DOHH2 (cell line): ENCODE measurements around the gene ZFR.
A peak's percentile ranks its signal among the peaks of the same experiment; 100 is the strongest.

ENCODE experiments used
- H3F3A ChIP-seq: fragments of 200-600 bp; sonication (generic), shearing (Covaris generic); 2 replicates; pipeline ENCODE4 v1.6.0; 2016; ENCODE audit warnings: antibody characterized with exemption, mild to moderate bottlenecking; ENCODE audit not compliant: control insufficient read depth, insufficient read depth
- H3K27ac ChIP-seq: fragments of 200-600 bp; sonication (generic); 2 replicates; pipeline ENCODE4 v1.5.1; 2014; ENCODE audit warnings: low read depth, mild to moderate bottlenecking, low read length, moderate library complexity
- H3K27me3 ChIP-seq: fragments of 200-600 bp; sonication (generic); 2 replicates; pipeline ENCODE4 v1.6.1; 2014; ENCODE audit warnings: mild to moderate bottlenecking, low read length, mixed read lengths; ENCODE audit not compliant: control insufficient read depth
- H3K36me3 ChIP-seq: fragments of 200-600 bp; sonication (generic); 2 replicates; pipeline ENCODE4 v1.6.1; 2014; ENCODE audit warnings: mild to moderate bottlenecking, low read length, moderate library complexity, mixed read lengths; ENCODE audit not compliant: control insufficient read depth
- H3K4me1 ChIP-seq: fragments of 200-600 bp; sonication (generic); 2 replicates; pipeline ENCODE4 v1.6.1; 2014; ENCODE audit warnings: mild to moderate bottlenecking, low read length, mixed read lengths; ENCODE audit not compliant: control insufficient read depth
- H3K4me2 ChIP-seq: fragments of 200-600 bp; sonication (generic); 2 replicates; pipeline ENCODE4 v1.6.0; 2014; ENCODE audit warnings: mild to moderate bottlenecking, low read length, moderate library complexity
- H3K4me3 ChIP-seq: fragments of 200-600 bp; sonication (generic); 2 replicates; pipeline ENCODE4 v1.5.1; 2014; ENCODE audit warnings: mild to moderate bottlenecking, low read length, mixed read lengths
- H3K79me2 ChIP-seq: fragments of 200-600 bp; sonication (generic); 2 replicates; pipeline ENCODE4 v1.6.1; 2014; ENCODE audit warnings: mild to moderate bottlenecking, low read length, mixed read lengths; ENCODE audit not compliant: control insufficient read depth
- H3K9me2 ChIP-seq: fragments of 200-600 bp; sonication (generic); replicated peaks from 2 replicates; pipeline ENCODE4 v1.6.1; 2014; ENCODE audit warnings: mild to moderate bottlenecking, low read length, mixed read lengths; ENCODE audit not compliant: control insufficient read depth
- H3K9me3 ChIP-seq: fragments of 200-600 bp; sonication (generic); 2 replicates; pipeline ENCODE4 v1.6.1; 2014; ENCODE audit warnings: antibody characterized with exemption, low read length, mixed read lengths; ENCODE audit not compliant: control insufficient read depth, insufficient read depth
- H4K20me1 ChIP-seq: fragments of 200-600 bp; sonication (generic); 2 replicates; pipeline ENCODE4 v1.6.0; 2014; ENCODE audit warnings: low read depth, mild to moderate bottlenecking, antibody characterized with exemption, low read length, moderate library complexity; ENCODE audit not compliant: control insufficient read depth, insufficient read depth
- EZH2phosphoT487 ChIP-seq: fragments of 200-600 bp; sonication (generic); IDR thresholded peaks from 2 replicates; pipeline ENCODE4 v1.6.1; 2017; ENCODE audit warnings: borderline replicate concordance, mild to moderate bottlenecking, antibody characterized with exemption, low read length, moderate library complexity, mixed read lengths
- TF ChIP-seq, protein P1 (sequence below): fragments of 200-600 bp; sonication (generic); IDR thresholded peaks from one replicate; pipeline ENCODE4 v1.5.1; 2014; ENCODE audit warnings: antibody characterized with exemption, mild to moderate bottlenecking, low read depth, low read length; ENCODE audit not compliant: poor library complexity, severe bottlenecking

Gene ZFR

DNA sequence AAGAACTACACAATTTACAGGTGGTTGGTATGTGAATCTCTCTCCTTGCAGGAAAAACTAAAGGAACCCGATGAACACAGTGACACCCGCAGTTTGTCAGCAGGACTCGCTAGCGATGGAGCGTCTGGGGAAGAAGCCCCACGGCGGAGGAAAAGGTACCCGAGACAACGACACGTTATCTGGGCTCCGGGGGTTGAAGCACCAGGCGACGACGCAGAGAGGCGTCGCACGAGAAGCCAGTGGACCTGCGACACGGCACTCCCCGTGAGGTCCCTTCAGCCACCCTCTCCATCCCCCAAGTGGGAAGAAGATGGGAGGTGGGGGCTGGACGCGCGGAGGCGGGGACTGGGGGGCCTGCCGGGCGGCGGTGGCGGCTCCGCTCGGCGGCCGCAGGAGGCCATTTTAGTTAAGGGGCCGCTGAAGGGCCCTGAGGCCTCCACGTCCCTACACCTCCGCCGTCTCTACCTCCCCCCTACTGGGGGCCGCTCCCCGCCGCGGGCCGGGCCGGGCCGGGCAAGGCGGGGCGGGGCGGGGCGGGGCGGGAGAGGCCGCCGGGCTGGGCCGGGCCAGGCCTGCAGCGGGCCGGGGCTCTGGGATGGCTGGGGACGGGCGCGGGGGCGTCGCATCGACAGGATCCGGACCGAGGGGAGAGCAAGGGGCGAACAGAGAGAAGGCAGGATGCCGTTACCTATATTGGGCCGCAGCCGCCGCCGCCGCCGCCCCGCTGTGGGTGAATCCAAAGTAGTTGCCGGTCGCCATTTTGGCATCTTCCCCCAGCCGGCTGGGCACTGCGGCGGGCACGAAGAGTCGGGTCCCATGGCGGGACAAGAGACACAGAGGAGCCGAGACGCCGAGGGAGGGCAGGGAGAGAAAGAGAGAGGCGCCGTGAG lies 754 bp downstream of the ZFR start:
- Histone ChIP-seq H3K27ac (peak overlapping the region; percentile 47), H4K20me1 (peaks cover 11% of the 10 kb centered on the region), H3K79me2 (peaks cover 56% of the 10 kb centered on the region)

DNA sequence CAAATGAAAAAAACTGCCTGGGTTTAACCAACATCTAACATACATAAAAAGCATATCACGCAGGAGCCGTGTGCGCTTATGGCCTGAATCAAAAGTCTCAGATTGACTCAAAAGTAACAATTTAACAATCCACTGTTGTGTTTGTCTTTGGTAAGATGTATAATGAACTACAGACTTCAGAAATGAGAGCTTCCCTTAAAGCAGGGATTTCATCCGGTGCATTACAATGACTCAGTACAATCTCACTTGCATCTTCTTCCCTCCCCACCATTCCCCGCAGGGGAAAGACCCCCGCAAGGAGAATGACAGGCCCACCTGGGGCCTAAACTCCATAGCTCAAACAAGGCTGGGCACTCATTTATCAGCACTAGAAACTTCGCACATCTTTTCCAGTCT lies 1.4 kb downstream of the ZFR start:
- H3F3A ChIP-seq: no peaks in the 10 kb centered on the region; the same call in 1 of the 2 replicates
- H3K4me2 ChIP-seq: peak overlapping the region; percentile 90
- H3K4me3 ChIP-seq: peak overlapping the region; percentile 86
- H3K27me3 ChIP-seq: peaks cover 3% of the 10 kb centered on the region; the same call in 1 of the 2 replicates
- peaks cover 32% of the 10 kb centered on the region for H3K4me1 ChIP-seq
- TF ChIP-seq, protein P1, sequence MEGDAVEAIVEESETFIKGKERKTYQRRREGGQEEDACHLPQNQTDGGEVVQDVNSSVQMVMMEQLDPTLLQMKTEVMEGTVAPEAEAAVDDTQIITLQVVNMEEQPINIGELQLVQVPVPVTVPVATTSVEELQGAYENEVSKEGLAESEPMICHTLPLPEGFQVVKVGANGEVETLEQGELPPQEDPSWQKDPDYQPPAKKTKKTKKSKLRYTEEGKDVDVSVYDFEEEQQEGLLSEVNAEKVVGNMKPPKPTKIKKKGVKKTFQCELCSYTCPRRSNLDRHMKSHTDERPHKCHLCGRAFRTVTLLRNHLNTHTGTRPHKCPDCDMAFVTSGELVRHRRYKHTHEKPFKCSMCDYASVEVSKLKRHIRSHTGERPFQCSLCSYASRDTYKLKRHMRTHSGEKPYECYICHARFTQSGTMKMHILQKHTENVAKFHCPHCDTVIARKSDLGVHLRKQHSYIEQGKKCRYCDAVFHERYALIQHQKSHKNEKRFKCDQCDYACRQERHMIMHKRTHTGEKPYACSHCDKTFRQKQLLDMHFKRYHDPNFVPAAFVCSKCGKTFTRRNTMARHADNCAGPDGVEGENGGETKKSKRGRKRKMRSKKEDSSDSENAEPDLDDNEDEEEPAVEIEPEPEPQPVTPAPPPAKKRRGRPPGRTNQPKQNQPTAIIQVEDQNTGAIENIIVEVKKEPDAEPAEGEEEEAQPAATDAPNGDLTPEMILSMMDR: no peak
- TF ChIP-seq EZH2phosphoT487: no peak
- peaks cover 38% of the 10 kb centered on the region for H3K36me3 ChIP-seq
- peaks cover 11% of the 10 kb centered on the region for H4K20me1 ChIP-seq
- no peaks in the 10 kb centered on the region for H3K9me2 ChIP-seq
- peaks cover 63% of the 10 kb centered on the region for H3K79me2 ChIP-seq
- H3K9me3 ChIP-seq: no peaks in the 10 kb centered on the region
- 0 out of 2 replicates have a peak overlapping the region, but pooled peaks have one; percentile 7 for H3K27ac ChIP-seq

More for the DNA sequence above, 754 bp downstream of the ZFR start:
- no peaks in the 10 kb centered on the region for H3K9me3 ChIP-seq
- peak overlapping the region; percentile 90 for H3K4me2 ChIP-seq
- peaks cover 37% of the 10 kb centered on the region for H3K36me3 ChIP-seq
- TF ChIP-seq EZH2phosphoT487: no peak
- TF ChIP-seq, protein P1: no peak
- peaks cover 3% of the 10 kb centered on the region; the same call in 1 of the 2 replicates for H3K27me3 ChIP-seq
- no peaks in the 10 kb centered on the region for H3K9me2 ChIP-seq
- H3K4me1 ChIP-seq: peaks cover 32% of the 10 kb centered on the region
- H3K4me3 ChIP-seq: peak overlapping the region; percentile 86
- no peaks in the 10 kb centered on the region; the same call in 1 of the 2 replicates for H3F3A ChIP-seq

DNA sequence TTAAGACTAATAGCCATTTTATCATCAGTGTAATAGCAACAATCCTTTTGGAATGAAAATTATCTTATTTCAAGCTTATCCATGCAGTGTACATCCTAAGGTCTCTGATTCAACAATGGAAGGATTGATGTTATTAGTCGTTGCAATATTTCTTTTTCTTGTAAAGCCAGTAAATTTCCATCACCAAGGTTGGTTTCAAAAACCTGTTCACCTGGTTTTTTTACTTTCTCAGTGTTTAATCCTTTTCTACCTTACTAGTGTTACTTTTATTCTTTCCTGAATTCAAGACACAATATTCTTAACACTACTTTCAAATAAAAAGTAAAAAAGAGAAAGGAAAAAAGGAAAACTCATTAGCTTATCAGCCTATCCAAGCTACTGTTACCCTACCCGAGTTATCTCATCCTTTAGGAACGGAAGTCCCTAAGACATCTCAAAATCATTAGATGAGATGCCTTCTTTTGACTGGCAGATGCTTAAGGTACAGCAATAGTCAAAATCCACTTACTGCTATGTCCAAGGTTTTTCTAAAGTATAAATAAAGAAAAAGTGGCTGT lies 5.4 kb downstream of the ZFR start:
- Histone ChIP-seq H3K9me3 (no peaks in the 10 kb centered on the region), H3K36me3 (peaks cover 44% of the 10 kb centered on the region), H3F3A (no peaks in the 10 kb centered on the region; the same call in 1 of the 2 replicates), H3K27ac (no peak overlapping the region), H3K9me2 (no peaks in the 10 kb centered on the region), H3K4me1 (peaks cover 15% of the 10 kb centered on the region), H3K27me3 (no peaks in the 10 kb centered on the region), H3K79me2 (peaks cover 98% of the 10 kb centered on the region), H3K4me2 (no peak overlapping the region), H4K20me1 (peaks cover 11% of the 10 kb centered on the region), H3K4me3 (no peak overlapping the region)
- TF ChIP-seq EZH2phosphoT487: no peak
- TF ChIP-seq, protein P1: no peak
